Liver (tissue), 9 donors: ENCODE data around the gene TMEM141. TPM values are rescaled to one million over a fixed set of nuclear protein-coding genes. Genes with fewer than 3 reads are reported as not detected.

Experiments
- DNase-seq: peaks from one replicate; pipeline ENCODE4 v3.0.0-alpha.2; 2017; ENCODE audit warnings: low spot score
- H3K27ac ChIP-seq, 2 donors: one replicate each; pipeline ENCODE4 v1.7.0; 2013; ENCODE audit warnings: inconsistent platforms in 2 of 2, low read length in 2 of 2, control low read depth in 1 of 2, low read depth in 1 of 2, mild to moderate bottlenecking in 1 of 2
- H3K27me3 ChIP-seq, 4 donors: one replicate each; pipeline versions ENCODE4 v1.6.1 to v1.7.0; 2013; ENCODE audit warnings: low read length in 3 of 4, inconsistent platforms in 1 of 4, mild to moderate bottlenecking in 1 of 4, moderate library complexity in 1 of 4; ENCODE audit not compliant: control insufficient read depth in 4 of 4, insufficient read depth in 4 of 4
- H3K36me3 ChIP-seq, 4 donors: one replicate each; pipeline versions ENCODE4 v1.6.1 to v1.7.0; 2013; ENCODE audit warnings: low read length in 3 of 4, mild to moderate bottlenecking in 3 of 4, low read depth in 1 of 4, moderate library complexity in 1 of 4; ENCODE audit not compliant: control insufficient read depth in 4 of 4, insufficient read depth in 3 of 4
- H3K4me1 ChIP-seq, 4 donors: one replicate each; pipeline versions ENCODE4 v1.6.1 to v1.7.0; 2013; ENCODE audit warnings: low read length in 3 of 4, mild to moderate bottlenecking in 3 of 4, moderate library complexity in 1 of 4; ENCODE audit not compliant: control insufficient read depth in 4 of 4, insufficient read depth in 4 of 4
- H3K4me3 ChIP-seq, 3 donors: one replicate each; pipeline versions ENCODE4 v1.6.1 to v1.7.0; 2013; ENCODE audit warnings: low read length in 3 of 3, control low read depth in 1 of 3, low read depth in 1 of 3, mild to moderate bottlenecking in 1 of 3
- H3K9ac ChIP-seq, 2 donors: one replicate each; pipeline ENCODE4 v1.7.0; 2013; ENCODE audit warnings: low read length in 2 of 2, mild to moderate bottlenecking in 2 of 2, moderate library complexity in 2 of 2, control low read depth in 1 of 2, low read depth in 1 of 2
- H3K9me3 ChIP-seq, 4 donors: one replicate each; pipeline versions ENCODE4 v1.6.1 to v1.7.0; 2013; ENCODE audit warnings: low read length in 3 of 4; ENCODE audit not compliant: control insufficient read depth in 4 of 4
- ATF3 ChIP-seq: IDR thresholded peaks from 2 replicates; pipeline ENCODE4 v1.6.1; 2016; ENCODE audit warnings: antibody characterized with exemption
- CTCF ChIP-seq: fragments of 150-350 bp; IDR thresholded peaks from 2 replicates; pipeline ENCODE4 v1.5.1; 2017; ENCODE audit warnings: improper control_type of control experiment, low read depth, low read length; ENCODE audit not compliant: missing input control
- EGR1 ChIP-seq, 2 donors: IDR thresholded peaks; 2 replicates each; pipeline ENCODE4 v1.6.1; 2016 to 2018; ENCODE audit warnings: antibody characterized with exemption in 2 of 2, low read depth in 2 of 2
- FOXA1 ChIP-seq: IDR thresholded peaks from 2 replicates; pipeline ENCODE4 v1.6.1; 2016; ENCODE audit warnings: antibody characterized with exemption
- FOXA2 ChIP-seq: IDR thresholded peaks from 2 replicates; pipeline ENCODE4 v1.6.1; 2016; ENCODE audit warnings: antibody characterized with exemption
- HNF4A ChIP-seq, 2 donors: conservative IDR thresholded peaks; 2 replicates each; pipeline ENCODE4 v1.6.1; 2016; ENCODE audit warnings: antibody characterized with exemption in 2 of 2, mild to moderate bottlenecking in 2 of 2
- HNF4G ChIP-seq: IDR thresholded peaks from 2 replicates; pipeline ENCODE4 v1.6.1; 2016; ENCODE audit warnings: antibody characterized with exemption
- JUND ChIP-seq, 2 donors: IDR thresholded peaks; 2 replicates each; pipeline ENCODE4 v1.6.1; 2016; ENCODE audit warnings: antibody characterized with exemption in 2 of 2
- MAX ChIP-seq: IDR thresholded peaks from 2 replicates; pipeline ENCODE4 v1.6.1; 2016; ENCODE audit warnings: antibody characterized with exemption
- NR2F2 ChIP-seq: IDR thresholded peaks from 2 replicates; pipeline ENCODE4 v1.6.1; 2016; ENCODE audit warnings: antibody characterized with exemption
- RAD21 ChIP-seq, 2 donors: IDR thresholded peaks; 2 replicates each; pipeline ENCODE4 v1.6.1; 2016; ENCODE audit warnings: antibody characterized with exemption in 2 of 2, mild to moderate bottlenecking in 2 of 2
- REST ChIP-seq: IDR thresholded peaks from 2 replicates; pipeline ENCODE4 v1.6.1; 2016; ENCODE audit warnings: antibody characterized with exemption, mild to moderate bottlenecking
- RXRA ChIP-seq, 2 donors: IDR thresholded peaks; 2 replicates each; pipeline ENCODE4 v1.6.1; 2017 to 2018; ENCODE audit warnings: antibody characterized with exemption in 2 of 2, mild to moderate bottlenecking in 1 of 2
- SP1 ChIP-seq: IDR thresholded peaks from 2 replicates; pipeline ENCODE4 v1.6.1; 2018; ENCODE audit warnings: antibody characterized with exemption, mild to moderate bottlenecking
- TAF1 ChIP-seq: conservative IDR thresholded peaks from 2 replicates; pipeline ENCODE4 v1.6.1; 2016; ENCODE audit warnings: antibody characterized with exemption, mild to moderate bottlenecking
- ZBTB33 ChIP-seq: IDR thresholded peaks from 2 replicates; pipeline ENCODE4 v1.6.1; 2016; ENCODE audit warnings: antibody characterized with exemption
- WGBS: extraction: QIAGEN DNeasy Blood & Tissue Kit; methylation state at CpG from one replicate; pipeline ENCODE4 v1.1.7; 2013; 5-methylcytosine and 5-hydroxymethylcytosine counted together
- polyA plus RNA-seq, 2 donors: library from polyadenylated mRNA; stranded (reverse) in 1 of 2; unstranded in 1 of 2; fragments of 200-250 nt in 1 of 2; fragments of >200 nt in 1 of 2; fragmentation: Nextera tagmentation in 1 of 2; extraction: Ambion mirVana in 1 of 2; gene quantifications; one replicate each; pipeline versions ENCODE4 v1.2.1 to v1.2.3, GENCODE V29; 2013 to 2015
- total RNA-seq, 2 donors: library from RNA; depleted of rRNA; stranded (reverse); fragments of >200 nt; gene quantifications; one replicate each; pipeline ENCODE4 v1.2.3, GENCODE V29; 2014
- donor health status: healthy.
- donor health status: healthy.
- donor health status: healthy.
- donor health status: healthy.
- donor health status: healthy.

Gene TMEM141
- total and polyA plus RNA-seq, 4 donors = 32.2 to 74.7 (median 66.2) TPM

- TF ChIP-seq CTCF = no peak
- TF ChIP-seq RAD21 (IDR thresholded peaks at IDR 0.05) = no peak
- TF ChIP-seq ATF3 = no peak
- no peak for TF ChIP-seq FOXA2
Observed at GRCh38 chr9:136775191-136775590, 16.0 kb upstream of the TMEM141 start (continued).

GRCh38 chr9:136776947-136777346 is 14.2 kb upstream of the TMEM141 start:
- Histone ChIP-seq H3K4me3 (no peak overlapping the region), H3K9ac (no peak overlapping the region), H3K27ac (no peak overlapping the region), H3K27me3 (no peaks in the 10 kb centered on the region), H3K4me1 (peaks cover 0 to 2% (median 0%) of the 10 kb centered on the region in 4 donors), H3K9me3 (peaks cover 4 to 8% (median 5%) of the 10 kb centered on the region in 4 donors), H3K36me3 (no peaks in the 10 kb centered on the region)
- TF ChIP-seq ATF3 (no peak), ZBTB33 (no peak), FOXA1 (no peak), RXRA (IDR thresholded peaks at IDR 0.05) (no peak), CTCF (no peak), HNF4A (conservative IDR thresholded peaks at IDR 0.05) (no peak), FOXA2 (no peak), NR2F2 (no peak), HNF4G (no peak), MAX (no peak), JUND (IDR thresholded peaks at IDR 0.05) (no peak)
- WGBS = 67% methylated on average over 7 of the region's 7 CpGs
- no peak for DNase-seq

- Histone ChIP-seq H3K36me3 (no peaks in the 10 kb centered on the region), H3K27me3 (no peaks in the 10 kb centered on the region), H3K4me3 (no peak overlapping the region), H3K4me1 (peaks cover 0 to 2% (median 0%) of the 10 kb centered on the region in 4 donors), H3K9me3 (peaks cover 4 to 8% (median 5%) of the 10 kb centered on the region in 4 donors), H3K9ac (no peak overlapping the region), H3K27ac (no peak overlapping the region)
- DNase-seq = no peak
- 59% methylated on average over 14 of the region's 14 CpGs for WGBS
- TF ChIP-seq JUND (IDR thresholded peaks at IDR 0.05) (no peak), RAD21 (IDR thresholded peaks at IDR 0.05) (no peak), HNF4G (no peak), RXRA (IDR thresholded peaks at IDR 0.05) (no peak), CTCF (no peak), REST (no peak), EGR1 (IDR thresholded peaks at IDR 0.05; ENCODE audit: low read depth in 2 of 2) (no peak), TAF1 (no peak), SP1 (no peak), NR2F2 (no peak), FOXA2 (no peak), ATF3 (no peak), HNF4A (conservative IDR thresholded peaks at IDR 0.05) (no peak), FOXA1 (no peak)
Observed at GRCh38 chr9:136777359-136777758, 13.8 kb upstream of the TMEM141 start.
